GM20431 (cell line): ENCODE measurements around the gene TTC23L.
"Not testable (repeated sequence)": the region's sequence is repeated elsewhere in the genome, so short reads cannot be mapped to it uniquely, and the experiment has no call there.

Experiments used
- in situ Hi-C: fragments of 300-500 bp; cut with MseI, MboI; formaldehyde crosslinking; loops from one replicate; pipeline ENCODE4 v1.15.0; 2020; ENCODE audit warnings: low sequenced_read_pairs; ENCODE audit not compliant: unreplicated experiment

TTC23L gene

GRCh38 chr5:34838785-34839714 lies at the start of gene TTC23L:
TTC23L (plus strand) TSS chr5:34839164; CDS start chr5:34840672, 1,508 bp downstream.
- in situ Hi-C loops, result no loop called here

GRCh38 chr5:34789639-34790038 lies 49.3 kb upstream of the TTC23L start:
- in situ Hi-C loops, result no loop called here

- in situ Hi-C loops, result no loop called here
Measured at GRCh38 chr5:34790069-34790468, 48.9 kb upstream of the TTC23L start.

GRCh38 chr5:34791761-34792244 lies 47.2 kb upstream of the TTC23L start:
- in situ Hi-C loops, result no loop called here

GRCh38 chr5:34802834-34803563 lies 36.0 kb upstream of the TTC23L start:
- in situ Hi-C loops, result no loop called here

- in situ Hi-C loops, result no loop called here
Measured at GRCh38 chr5:34803974-34804732, 34.8 kb upstream of the TTC23L start.

GRCh38 chr5:34804913-34805312 lies 34.1 kb upstream of the TTC23L start:
- in situ Hi-C loops, result no loop called here

- in situ Hi-C loops, result no loop called here
Measured at GRCh38 chr5:34806532-34806931, 32.4 kb upstream of the TTC23L start.

- in situ Hi-C loops, result no loop called here
Measured at GRCh38 chr5:34811706-34812105, 27.3 kb upstream of the TTC23L start.

GRCh38 chr5:34813509-34813908 lies 25.5 kb upstream of the TTC23L start:
- in situ Hi-C loops, result no loop called here

GRCh38 chr5:34817558-34818351 lies 21.2 kb upstream of the TTC23L start:
- in situ Hi-C loops, result no loop called here

- in situ Hi-C loops, result no loop called here
Measured at GRCh38 chr5:34818717-34819116, 20.2 kb upstream of the TTC23L start.

- in situ Hi-C loops, result no loop called here
Measured at GRCh38 chr5:34820593-34820992, 18.4 kb upstream of the TTC23L start.

- in situ Hi-C loops, result no loop called here
Measured at GRCh38 chr5:34822956-34823715, 15.8 kb upstream of the TTC23L start.

- in situ Hi-C loops, result no loop called here
Measured at GRCh38 chr5:34826347-34826746, 12.6 kb upstream of the TTC23L start.

- in situ Hi-C loops, result no loop called here
Measured at GRCh38 chr5:34827588-34828506, 11.1 kb upstream of the TTC23L start.

- in situ Hi-C loops, result not testable (repeated sequence)
Measured at GRCh38 chr5:34830827-34831226, 8.1 kb upstream of the TTC23L start.

- in situ Hi-C loops, result no loop called here
Measured at GRCh38 chr5:34831303-34831702, 7.7 kb upstream of the TTC23L start.
